HG03558 (cell line): Measurements from ENCODE around the gene SORBS2.

Experiments used
- ATAC-seq: cut with Tn5 transposase; IDR thresholded peaks from one replicate; pipeline ENCODE4 v1.9.1; 2021; ENCODE audit warnings: moderate number of reproducible peaks; ENCODE audit not compliant: unreplicated experiment; ENCODE audit errors: extremely low read depth

The SORBS2 gene

DNA sequence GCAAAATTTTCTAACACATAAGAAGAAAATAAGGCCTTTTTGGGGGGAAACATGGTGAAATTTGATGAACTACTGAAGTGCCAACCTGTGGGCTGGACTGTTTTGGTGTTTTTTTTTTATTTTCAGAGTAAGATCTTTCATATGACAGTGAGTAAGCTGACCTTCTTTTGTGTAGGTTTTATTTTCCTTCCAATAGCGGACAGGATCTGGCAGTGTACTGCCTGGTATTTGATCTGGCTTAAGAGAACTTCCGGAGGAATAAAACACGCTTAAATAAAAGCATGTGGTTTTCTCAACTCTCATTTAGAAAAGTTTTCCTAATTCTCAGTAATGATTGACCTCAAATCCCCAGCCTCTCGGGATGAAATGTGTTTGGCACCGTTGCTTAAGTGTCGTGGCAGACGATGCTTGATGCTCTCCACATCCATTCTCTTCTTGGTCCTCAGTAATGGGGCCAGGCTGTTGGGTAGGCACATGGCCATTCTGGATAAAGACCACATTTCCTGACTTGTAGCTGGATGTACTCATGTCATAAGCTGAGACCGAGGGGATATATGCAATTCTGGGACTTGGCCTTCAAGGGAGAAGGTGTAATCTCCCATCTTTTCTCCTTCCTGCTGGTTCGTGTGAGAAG is 211.1 kb downstream of the SORBS2 start:
- ATAC-seq = no peak

DNA sequence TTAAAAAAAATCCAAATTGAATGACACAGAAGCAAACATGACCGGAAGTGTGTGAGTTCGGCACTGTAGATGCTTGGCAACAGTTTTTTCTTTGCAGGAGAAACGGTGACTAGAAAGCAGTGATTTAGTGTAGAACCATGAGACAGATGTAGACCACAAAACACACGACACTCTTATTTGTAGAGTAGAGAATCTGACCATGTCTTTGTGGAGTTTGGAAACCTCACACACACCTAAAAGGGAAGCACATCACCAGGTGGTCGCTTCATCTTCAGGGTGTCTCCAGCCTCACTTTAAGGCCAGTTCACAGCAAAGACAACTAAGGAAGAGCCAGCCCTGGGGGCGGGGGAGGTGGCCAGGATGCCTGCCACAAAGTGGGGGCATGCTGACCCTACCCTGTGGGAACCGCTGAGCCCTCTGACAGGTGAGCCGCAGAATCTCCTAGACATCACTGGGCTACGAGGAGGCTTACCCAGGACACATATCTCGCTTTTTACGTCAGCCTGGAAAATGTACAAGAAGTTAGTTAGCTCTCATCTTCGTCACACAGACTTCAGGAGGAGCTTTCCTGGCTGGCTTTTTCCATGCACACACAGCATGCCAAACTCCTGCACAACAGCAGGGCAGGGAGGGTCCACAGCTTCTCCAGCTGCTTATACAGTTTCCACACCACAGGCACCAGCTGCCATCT is 212.3 kb downstream of the SORBS2 start:
- ATAC-seq = no peak

DNA sequence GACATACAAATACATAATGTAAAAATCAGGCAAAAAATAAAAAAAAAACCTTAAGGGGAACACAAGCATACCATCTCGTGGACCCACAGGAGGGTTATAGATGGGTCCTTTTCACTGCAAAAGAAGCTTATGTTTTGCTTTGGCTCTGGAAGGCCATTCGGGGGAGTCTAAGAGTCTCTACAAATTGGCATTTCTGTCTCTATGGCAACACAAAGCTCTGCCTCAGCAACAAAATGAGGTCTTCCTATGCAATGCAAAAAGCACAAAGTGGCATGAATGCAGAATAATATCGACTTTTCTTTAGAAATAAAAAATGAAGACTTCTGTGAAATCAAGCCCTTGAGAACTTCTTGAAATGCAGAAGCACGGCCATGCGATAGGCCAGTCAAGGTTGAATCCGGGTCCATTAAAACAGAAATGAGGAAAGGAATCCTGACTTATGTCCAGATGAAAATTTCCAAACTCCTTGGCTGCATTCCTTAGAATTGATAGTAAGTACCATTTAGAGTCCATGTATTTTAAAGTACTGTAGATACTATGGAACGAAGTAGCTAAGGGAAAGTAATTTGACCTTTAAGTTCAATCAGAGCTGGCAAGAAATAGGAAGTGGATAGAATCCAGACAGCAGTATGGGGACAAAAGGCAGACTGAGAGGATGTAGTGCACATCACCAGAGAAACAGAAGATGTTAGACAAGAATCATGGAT is 213.0 kb downstream of the SORBS2 start:
- no peak for ATAC-seq

DNA sequence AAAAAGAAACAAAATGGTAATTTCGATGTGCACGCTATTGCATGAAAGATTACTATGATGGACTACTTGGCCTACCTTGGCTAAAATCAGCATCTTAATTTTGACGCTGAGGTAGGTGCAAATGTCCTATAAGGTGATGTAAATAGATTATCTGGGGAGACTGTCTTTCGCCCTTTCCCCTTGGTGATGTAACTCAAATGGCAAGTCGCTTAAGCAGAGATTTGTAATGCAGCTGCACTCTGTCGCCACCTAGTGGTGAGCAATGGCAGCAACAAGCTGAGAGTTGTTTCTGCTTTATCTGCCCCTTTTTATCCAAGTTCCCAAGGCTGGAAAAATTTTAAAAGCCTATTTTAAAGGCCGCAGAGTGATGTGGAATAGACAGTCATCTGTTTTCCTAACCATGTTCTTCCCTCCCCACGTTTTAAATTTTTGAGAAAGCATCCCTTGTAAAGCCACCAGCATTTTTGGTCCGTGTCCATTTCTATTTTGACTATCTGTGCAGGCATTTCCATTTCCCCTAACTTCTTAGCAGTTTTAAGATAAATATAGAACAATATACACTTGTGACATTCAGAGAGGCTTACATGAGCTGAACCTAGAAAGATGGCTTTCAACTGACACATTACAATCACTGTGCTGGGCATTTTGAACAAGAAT is 214.3 kb downstream of the SORBS2 start:
- ATAC-seq = no peak

DNA sequence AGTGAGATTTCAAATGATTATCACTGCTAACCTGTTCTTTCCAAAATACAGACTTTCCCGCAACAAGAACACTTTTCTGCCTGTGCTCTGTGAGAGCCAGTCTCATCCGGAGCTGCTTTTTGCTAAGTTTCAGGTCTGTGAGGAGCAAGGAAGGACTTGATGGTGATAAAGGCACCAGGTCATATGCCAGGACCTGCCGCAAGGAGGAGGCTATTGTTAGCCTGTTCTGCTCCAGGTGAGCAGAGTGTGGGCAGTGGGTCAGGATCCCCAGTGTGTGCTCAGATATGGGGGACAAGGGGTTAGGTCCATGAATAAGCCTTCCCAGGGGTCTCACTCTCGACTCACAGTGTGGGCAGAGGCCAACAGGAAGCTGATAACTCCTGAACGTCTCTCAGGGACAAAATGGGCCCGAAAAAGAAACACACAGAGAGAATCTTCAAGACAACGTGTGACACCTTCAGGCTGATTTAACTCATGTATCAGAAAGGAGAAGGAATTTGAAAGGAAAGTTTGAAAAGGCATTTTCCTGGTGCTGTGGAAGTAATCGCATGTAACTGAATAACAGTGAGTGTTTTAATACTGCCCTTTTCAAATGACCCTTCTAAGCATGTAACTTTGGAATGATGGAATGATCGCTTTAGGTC is 219.0 kb downstream of the SORBS2 start:
- ATAC-seq = no peak

DNA sequence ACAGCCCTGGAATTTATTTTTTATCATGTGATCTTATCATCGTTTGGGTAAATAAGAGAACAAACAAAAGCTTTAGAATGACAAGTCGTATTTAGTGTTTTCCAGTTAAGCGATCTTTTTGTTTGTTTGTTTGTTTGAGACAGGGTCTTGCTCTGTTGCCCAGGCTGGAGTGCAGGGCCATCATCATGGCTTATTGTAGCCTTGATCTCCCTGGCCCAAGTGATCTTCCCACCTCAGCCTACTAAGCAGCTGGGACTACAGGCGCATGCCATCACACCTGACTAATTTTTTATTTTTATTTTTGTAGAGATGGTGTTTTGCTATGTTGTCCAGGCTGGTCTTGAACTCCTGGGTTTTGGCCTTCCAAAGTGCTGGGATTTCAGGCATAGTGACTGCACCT is 219.6 kb downstream of the SORBS2 start:
- ATAC-seq = no peak

DNA sequence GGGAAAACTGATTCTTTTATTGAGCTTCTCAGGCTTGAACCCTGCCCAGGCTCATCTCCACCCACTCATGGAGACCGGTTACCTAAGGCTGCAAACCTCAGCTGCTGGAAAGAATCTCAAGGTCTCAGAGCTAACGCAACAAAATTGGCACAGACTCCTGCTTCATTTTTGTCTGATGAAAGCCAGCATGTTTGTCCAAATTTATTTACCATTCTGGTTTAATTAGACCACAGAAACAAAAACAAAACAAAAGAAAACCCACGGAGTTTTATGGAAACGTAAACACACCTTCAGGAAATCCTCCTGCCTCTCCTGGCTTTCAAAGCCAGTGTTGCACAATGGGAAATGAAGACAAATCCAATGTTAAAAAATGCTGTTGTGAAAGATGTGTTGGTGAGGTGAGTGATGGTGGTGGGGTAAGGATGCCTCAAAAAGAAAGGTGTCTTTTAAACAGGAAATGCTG is 220.3 kb downstream of the SORBS2 start:
- no peak for ATAC-seq

DNA sequence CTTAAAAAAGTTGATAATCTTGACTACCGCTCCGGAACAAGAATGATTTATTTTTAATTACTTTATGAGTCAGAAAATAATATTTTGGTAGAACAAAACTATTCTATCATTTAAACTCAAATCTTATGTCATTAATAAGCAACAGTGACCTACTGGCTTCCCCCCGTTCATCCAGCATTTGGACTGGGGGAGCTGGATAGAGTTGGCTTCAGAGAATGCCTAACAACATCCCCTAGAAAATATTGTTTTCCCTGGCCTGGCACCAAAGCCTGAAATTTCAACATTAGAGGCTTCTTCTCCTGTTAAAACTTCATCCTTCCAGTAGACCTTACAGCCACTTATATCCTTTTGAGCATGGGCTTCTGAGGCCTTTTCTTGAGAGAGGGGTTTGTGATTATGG is 221.0 kb downstream of the SORBS2 start:
- no peak for ATAC-seq

DNA sequence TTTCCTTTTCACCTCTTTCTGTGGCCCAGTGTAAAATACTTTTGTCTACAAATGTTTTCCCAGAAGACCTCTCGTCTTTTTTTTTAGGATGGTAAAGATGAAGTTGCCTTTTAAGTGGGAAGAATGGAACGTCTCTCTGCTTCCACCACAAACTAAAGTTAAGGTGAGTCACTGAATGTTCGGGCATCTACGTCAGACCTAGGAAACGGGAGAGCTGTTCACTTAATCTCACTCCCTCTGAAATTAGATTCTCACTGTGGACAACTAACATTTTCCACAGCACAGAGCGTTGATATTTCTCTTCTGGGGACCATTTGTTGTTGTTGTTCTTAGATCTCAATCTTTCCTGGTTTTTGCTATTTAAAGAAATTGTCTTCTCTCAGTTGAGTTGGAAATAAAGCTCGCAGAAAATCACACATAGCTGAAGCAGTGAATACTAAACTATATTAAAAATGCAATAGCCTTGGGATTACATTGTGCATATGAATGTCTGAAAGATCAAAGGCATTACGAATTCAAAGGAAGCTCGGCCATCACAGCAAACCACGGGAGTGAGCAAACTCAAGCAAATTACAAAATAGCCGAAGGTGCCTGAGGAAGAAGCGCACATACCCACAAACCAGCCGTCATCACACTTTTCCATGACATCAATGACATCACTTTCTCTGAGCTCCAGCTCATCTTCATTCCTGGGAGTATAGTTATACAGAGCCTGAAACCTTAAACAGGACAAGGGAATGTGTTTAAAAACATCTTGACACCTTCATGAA is 222.7 kb downstream of the SORBS2 start:
- ATAC-seq = no peak

DNA sequence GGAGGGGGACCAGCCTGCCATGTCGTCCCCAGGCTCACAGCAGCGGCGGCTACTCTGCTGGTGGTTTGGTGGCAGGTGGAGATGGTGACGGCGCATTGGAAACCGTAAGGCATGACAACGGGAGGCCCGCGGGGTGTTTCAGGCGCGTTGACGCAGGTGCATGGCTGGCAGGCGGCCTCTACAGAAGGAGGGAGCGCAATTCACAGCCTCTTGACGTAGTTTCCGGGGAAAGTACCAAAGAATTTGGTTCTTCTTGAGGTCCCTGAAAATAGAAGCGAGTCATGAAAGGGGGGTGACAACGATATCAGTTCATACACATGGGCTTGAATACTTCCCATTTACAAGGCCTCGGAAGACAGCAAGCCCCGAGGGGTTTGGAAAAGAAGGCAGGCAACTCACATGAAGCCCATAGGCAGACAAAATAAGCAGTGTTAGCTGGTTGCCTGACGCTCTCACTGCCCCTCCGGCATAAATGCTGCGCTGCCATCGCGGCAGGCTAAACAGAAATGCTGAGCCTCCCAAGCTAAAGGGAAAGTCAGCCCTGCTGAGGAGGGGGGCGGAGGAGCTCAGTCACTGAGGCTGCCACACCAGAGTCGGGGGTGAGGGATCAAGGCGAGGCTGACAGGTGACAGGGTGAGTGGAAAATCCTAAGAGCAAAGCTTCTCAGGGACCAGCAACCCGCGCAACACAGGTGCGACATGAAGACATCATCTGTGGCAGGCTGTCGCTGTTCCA is 224.4 kb downstream of the SORBS2 start:
- peak; percentile 98 for ATAC-seq

DNA sequence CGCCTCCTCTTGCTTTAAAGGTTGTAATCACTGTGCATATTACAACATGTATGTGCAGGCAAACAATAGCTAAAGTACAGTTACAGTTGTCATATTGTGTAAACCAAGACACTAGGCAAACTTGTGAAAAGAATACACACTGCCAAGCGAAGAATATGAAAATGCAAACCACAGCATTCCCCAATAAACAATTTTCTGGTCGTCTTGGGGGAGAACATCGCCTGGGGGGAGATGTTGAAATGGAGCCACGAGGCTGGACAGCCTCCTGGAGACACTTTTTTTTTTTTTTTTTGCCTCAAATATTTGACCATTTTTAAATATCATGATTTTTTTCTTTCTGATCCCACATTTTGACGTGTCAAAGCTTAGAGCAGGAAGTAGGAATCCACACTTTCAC is 225.0 kb downstream of the SORBS2 start:
- no peak for ATAC-seq

DNA sequence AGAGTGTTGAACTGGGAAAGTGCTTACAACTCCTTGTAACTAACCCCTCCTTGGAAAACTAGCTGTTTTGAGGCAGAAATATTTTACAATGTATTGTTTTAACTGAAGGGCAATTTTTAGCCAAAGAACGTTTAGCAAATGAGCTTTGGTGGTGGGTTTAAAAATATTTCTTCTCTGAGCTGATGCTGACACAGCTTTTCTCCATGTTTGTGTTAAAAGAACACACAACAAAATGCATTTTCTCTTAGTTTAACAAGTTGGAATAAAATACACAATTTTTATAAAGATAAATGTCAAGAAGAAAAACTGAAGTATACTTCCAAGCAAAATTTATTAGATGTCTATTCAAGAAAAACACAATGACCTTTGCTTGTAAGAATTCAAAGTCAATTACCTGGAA is 226.8 kb downstream of the SORBS2 start:
- no peak for ATAC-seq

DNA sequence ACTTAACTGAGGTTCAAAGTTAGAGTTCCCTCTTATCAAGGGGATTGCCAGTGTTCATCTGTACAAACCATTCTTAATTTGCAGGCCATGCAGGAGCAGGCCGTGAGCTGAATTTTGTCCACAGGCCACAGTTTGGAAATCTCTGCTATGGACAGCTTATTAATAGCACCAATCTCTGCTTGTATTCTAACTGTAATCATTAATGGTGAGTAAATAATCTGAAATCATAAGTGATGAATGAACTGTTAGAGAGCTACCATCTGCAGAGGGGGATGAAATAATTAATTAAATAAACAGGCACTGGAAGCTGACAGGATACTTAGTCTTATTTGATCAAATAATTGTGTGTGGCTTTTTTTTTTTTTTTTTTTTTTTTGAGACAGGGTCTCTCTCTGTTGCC is 228.2 kb downstream of the SORBS2 start:
- ATAC-seq = no peak

DNA sequence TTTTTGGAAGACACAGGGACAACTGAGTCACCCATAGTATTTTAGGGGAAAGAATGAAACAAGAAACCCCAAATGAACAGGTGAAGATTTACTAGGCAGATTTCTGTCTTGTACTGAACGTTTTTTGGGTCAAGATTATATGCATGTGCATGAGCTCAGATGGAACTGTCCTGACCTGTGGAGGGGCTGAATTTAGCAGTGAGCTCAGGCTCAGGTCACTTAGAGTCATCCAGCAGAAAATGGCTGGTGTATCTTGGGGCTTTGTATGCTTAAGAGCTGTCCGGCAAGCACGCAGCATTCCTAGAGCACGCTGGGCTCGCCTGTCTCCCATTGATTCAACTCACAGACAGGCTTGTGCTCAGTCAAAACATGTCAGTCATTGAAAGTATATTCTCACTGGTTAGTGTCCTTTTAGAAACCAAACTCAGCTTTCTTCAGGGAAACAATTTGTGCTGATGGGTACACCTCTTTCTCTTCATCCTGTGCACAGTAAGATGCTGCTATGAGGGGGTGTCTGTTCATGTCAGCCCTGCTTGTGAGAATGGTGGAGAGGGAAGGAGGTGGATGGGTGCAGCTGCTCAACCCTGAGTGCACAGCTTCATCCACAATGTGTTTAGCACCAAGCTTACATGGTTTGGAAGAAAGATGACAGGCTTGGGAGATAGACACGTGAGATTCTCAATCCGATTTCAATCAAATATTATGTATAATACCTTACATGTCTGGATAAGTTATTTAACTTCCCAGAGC is 229.2 kb downstream of the SORBS2 start:
- ATAC-seq = no peak

DNA sequence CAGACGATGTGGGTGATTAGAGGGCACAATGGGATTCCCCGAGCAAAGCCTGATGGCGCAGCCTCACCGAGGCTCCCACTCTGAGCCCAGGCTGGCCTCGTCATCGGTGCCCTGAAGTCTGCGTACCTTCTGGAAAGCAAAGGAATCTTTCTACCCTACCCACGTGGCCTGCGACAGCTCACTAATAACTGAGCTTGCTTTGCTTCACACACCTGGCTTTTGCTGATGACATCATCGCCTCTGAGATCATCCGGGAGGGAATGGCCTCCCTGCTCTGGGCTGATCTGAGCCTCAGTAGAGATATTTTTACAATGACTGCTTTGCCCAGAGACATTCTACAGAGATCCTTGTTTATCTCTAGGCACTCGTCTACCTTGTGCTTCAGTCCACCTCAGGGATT is 231.3 kb downstream of the SORBS2 start:
- no peak for ATAC-seq

DNA sequence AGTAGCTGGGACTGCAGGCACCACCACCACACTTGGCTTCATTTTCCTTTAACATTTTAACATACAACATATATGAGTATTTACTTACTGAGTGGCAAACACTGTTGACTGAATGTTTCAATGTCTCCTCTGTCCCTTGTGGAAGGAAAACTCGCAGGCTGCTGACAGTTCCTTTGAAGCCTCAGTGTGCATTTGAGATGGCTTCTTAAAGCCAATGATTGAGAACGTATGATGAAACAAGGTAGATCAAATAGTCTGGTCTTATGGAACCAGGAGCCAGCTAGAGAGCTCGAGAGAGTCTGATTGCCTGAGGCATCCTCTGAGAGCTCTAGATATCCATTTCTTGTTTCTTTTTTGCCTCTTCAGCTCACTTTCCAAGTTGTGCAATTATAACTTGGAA is 233.7 kb downstream of the SORBS2 start:
- ATAC-seq = no peak

DNA sequence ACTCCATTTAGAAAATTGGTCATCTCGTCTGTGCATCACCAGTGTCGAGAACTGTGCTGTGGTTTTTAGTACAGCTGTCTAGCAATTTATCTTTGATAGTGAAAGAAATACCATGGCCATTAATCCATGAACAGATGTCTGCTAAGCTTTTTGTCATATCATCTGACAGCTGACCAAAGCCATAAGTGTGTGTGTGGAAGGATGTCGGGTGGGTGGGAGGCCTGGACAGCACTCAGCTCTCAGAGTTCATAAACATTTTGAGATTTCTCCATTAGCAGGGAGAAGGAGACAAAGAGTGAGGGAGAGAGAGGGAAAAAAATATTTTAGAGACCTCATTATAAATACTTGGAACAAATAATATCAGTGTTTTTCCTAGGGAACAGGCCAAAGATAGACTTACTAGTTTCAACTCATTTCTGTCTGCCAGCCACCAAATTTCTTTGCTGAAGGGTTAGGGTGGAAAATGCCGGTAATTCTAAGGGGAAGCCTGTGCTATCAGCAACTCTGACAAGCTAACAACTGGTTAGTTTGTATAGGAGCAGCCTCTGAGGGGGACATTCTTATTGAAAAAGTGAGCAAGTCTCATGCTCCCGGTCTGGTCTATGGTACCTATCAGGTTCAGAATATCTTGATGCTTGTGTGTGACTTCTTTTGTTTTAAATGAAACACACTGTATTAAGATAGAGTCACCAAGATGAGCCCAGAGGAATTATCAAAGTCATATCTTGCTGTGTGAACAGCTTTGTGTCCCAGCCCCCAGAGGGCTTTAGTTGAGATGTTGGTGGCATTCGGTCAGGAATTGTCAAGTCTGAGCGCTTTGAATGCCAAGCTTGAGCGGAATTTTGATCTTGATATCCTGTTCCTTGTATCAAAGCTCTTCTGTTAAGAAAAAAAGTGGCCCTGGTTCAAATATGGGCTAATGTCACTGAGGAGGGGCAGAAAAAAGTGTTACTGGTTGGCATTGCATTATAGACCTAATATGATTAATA is 234.7 kb downstream of the SORBS2 start:
- ATAC-seq = no peak
